ENCODE measurements around the gene ASB1.

DNA sequence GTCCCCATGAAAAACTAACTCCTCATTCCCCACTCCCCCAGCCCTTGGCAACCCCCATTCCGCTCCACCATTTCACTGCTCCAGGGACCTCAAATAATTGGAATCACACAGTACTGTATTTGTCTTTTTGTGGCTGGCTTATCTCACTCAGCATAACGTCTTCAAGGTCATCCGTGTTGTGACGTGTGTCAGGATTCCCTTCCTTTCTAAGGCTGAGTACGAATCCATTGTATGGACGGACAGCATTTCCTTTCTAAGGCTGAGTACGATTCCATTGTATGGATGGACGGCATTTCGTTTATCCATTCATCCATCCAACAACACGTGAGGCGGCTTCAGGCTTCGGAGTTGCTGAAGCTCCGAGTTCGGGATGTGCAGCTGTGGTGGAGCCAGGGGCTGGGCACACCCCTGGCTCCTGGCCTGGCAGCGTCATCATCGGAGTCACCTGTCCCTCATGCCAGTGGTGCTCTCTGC is 1.2 kb upstream of the ASB1 start:
- TF ChIP-seq CTCF (IDR thresholded peaks at IDR 0.05), result no peak
- TF ChIP-seq EZH2 (IDR thresholded peaks at IDR 0.05; ENCODE audit: borderline replicate concordance, insufficient read depth, low read depth, low read length, poor library complexity, severe bottlenecking), result no peak

Measured in B cell (primary cell).